Stimulated activated CD4-positive, alpha-beta T cell treated with anti-CD3 and anti-CD28 coated beads, Interleukin-1b, Interleukin-23, amount 100 ng/mL, for 1 hour (primary cell): ENCODE measurements around the gene MCM10.

Experiments
- DNase-seq, 2 donors: peaks; one replicate each; pipeline ENCODE4 v3.0.0-alpha.2; 2020; ENCODE audit warnings: low read depth in 2 of 2

The MCM10 gene

DNA sequence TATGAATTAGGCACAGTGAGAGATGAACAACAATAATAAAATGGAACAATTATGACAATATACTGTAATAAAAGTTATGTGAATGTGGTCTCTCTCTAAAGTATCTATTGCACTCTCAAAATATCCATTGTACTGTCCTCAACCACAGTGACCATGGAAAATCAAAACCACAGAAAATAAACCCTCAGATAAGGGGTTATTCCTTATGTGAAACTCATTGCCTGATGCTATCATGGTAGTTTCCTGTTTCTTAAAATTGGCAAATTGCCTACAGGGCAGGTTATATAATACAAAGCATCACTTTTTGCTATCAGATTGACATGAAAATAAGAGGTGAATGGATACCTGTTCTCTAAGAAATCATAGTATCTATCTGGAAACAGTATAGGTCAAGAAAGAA lies 3.8 kb downstream of the MCM10 start:
- DNase-seq = no peak

DNA sequence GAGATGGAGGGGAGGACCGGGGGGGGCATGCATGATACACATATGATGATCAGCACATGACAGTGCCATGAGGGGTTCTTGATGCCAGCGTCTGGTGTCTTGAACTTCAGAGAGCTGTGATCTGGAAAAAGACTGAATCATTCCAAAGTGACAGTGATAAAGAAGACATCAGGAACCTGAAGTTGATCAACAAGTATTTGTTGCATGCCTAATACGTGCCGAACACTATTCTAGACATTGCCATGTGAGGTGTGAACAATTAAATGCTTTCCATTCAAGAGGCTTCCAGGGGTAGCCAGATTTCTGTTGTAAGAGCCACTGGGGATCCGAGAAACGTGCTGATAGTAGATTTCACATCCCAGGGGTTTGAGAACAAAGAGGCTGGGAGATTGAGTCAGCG lies 6.2 kb downstream of the MCM10 start:
- no peak for DNase-seq

DNA sequence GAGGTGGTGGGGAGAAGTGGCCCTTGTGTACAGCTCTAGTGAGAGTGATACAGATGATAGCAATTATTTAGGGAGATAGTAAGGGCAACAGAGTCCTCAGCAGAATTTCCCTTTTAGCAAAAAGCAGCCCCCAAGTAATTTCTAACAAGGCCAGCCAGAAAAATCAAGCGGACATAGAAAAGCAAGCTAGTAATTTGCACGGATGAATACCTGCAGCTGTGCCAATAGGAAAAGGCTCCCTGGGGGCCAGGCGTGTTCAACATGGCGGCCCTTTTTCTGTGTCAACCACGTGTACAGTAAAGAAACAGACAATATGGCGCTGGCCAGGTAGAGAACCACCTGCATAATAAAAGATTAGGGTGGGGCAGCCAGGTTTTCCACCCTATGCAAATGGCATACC lies 7.4 kb downstream of the MCM10 start:
- no peak for DNase-seq

DNA sequence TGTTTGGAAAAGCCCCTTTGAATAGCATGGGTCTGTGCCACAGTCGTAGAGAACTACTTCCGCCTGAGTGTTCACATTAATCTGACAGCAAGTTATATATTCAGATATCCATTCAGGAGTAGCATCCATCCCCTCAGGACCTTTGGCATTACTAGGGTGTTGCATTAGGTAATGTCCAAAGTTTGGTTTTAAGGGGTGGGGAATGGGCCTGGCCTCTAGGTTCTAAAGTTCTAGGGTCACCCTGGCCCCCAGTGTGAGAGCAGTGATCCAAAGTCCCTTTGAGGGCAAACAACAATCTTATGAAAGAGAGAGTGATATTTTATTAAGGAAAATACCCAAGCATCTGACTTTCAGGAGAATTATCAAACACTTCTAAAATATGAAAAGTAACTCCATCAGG lies 12.3 kb downstream of the MCM10 start:
- DNase-seq = no peak

DNA sequence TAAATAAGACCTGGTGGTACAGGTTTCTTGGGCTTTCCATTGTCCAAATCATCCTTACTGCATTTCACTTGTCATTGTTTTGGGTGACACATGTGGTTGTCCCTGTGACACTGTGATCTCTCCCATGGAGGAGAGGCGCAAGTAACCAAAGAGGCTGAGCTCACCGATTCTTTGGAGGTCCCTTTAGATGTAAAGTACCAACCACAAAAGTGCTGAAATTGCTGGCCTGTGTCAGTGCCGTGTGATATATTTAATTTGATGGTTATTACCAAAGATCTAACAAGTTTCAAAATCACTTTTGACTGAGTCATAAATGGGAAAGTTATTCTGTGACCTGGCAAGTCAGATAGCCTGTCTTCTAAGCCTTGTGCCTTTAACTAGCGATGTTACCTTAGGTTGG lies 19.4 kb downstream of the MCM10 start:
- no peak for DNase-seq

DNA sequence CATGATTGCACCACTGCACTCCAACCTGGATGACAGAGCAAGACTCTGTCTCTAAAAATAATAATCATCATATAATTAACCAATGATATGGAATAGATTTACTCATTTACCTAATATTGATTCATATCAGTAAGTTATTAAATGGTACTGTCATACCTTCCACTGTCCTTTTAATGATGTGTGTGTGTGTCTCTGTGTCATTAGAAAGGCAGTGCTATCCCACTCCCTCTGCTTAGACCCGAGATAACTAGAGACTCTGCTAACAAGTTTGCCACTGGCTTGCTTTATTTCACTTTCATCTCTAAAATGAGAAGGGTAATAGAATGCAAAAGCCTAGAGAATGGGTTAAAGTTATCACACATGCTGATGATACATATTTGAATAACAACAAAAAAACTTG lies 21.1 kb downstream of the MCM10 start:
- no peak for DNase-seq

DNA sequence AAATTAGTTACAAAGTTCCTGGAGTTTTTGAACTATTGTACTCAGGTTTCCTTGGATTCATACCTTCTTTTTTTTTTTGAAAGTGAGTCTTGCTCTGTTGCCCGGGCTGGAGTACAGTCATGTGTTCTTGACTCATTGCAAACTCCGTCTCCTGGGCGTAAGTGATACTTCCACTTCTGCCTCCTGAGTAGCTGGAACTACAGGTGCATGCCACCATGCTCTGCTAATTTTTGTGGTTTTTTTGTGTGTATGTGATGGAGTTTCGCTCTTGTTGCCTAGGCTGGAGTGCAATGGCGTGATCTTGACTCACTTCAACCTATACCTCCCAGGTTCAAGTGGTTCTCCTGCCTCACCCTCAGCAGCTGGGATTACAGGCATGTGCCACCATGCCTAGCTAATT lies 22.3 kb downstream of the MCM10 start:
- DNase-seq = no peak

DNA sequence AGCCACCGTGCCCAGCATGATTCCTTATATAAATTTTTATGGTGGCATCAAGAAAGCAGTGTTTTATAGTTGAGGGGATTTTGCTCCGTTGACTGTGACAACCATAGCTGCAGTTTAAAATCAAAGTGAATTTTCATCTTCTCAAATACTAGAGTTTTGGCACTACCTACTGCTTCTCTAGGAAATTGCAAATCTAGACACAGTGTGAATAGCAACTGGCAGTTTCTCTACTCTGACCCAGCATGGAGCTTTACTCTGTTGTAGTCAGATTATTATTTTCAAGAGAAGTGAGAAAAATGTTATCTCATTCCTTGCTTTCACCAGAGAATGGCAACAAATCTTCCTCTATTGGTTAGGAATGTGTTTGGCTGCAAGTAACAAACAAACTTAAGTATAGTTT lies 22.9 kb downstream of the MCM10 start:
- no peak for DNase-seq

DNA sequence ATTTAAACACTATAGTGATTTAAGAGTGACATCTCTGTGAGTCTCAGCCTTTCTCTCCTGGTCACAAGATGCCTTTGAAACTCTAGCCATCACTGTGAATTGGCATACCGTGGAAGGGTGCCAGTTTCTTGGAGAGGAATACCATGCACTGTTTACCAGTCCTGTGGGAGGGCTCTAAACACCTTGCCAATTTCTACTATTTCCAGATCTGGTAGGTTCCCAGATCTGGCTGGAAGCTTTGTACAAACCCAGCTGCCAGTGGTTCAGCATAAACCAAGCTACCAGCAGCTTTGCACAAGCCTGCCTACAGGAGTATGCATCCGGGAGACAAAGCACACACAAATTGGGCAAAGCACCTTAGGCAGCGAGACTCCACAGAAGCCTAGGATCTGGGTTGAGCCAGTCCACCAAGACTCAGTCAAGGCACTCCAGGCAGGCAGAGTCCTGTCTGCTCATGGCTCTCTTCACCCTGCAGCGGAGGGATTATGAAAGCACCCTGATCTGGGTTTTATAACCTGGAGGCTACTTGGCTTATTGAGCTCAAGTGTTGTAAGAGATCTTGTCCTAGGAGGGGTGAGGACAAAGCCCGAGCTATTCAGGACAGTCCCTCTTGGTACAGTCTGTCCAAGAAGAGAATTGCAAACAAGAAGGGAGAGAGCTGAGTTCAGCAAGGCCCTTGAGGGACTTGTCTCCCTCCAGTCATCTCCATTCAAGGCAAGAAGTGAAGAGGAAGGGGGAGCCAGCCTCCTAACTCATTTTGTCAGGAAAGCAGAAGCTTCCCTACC lies 23.6 kb downstream of the MCM10 start:
- DNase-seq = no peak

DNA sequence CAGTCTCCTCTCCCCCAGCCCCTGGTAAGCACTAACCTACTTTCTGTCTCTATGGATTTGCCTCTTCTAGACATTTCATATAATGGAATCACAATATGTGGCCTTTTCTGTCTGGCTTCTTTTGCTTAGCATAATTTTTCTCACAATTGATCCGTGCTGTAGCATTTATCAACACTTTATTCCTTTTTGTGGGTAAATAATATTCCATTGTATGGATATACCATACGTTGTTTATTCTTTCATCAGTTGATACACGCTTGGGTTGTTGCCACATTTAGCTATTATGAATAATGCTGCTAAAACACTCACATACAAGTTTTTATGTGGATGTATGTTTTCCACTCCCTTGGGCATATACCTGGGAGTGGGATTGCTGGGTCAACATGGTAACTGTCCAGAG lies 25.8 kb downstream of the MCM10 start:
- no peak for DNase-seq

DNA sequence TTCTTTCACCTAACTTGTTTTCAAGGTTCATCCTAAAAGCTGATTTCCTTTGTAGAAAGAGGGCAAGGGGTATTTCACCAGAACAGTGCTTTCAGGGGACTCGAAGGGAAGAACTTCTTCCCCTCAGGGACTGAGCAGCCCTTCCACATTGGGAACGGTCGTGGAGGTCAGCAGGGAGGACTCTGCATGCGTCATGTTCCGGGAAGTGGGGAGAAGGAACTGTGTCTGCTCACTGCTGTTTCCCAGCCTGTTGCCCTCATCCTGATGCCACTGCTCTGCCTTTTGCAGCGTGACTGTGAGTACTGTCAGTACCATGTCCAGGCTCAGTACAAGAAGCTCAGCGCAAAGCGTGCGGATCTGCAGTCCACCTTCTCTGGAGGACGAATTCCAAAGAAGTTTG lies 27.2 kb downstream of the MCM10 start:
- DNase-seq = no peak

DNA sequence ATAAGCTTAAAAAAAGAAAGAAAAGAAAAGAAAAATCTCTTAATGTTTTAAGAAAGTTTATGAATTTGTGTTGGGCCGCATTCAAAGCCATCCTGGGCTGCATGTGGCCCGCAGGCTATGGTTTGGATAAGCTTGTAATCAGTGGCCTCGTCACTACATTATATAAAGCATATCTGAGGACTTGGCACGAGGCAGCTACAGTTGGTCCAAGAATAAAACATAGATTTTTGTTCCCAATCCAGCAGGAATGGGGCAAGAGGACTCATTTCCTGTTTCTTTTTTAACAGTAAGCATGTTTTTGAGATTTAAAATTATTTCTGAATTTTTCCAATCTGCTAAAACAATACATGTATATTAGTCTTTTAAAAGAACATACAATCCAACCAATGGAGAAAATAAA lies 28.6 kb downstream of the MCM10 start:
- DNase-seq = no peak

DNA sequence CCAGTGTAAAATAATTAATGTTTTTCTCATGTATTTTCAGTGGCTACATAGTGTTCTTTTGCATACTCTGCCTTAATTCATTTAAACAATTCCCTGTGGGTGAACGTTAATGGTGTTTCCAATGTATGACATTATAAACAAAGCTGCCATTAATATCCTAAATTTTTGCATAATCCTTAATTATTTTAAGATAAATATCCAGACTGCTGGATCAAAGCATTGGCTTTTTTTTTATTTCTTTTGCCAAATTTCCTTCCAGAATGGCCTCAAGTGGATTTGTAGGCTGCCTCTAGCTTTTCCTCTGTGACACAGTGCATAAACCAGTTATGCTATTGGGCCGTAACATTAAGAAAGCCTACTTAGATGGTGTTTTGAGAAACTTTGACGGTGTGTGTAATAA lies 29.5 kb downstream of the MCM10 start:
- DNase-seq = no peak

DNA sequence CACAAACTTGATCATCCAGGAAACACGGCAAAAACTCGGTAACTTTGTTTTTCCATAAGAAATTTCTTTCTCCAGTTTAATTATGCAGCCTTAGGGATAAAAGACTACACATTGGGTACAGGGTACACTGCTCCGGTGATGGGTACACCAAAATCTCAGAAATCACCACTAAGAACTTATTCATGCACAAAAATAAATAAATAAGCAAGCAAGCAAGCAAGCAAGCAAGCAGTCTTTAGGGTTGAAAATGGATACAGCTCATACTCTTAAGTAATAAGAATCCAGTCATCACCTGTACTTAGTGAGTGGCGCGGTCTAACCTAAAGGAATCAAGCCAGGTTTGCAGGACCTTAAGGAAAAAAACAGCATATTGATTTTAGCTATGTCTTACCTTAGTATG lies 30.0 kb downstream of the MCM10 start:
- no peak for DNase-seq

DNA sequence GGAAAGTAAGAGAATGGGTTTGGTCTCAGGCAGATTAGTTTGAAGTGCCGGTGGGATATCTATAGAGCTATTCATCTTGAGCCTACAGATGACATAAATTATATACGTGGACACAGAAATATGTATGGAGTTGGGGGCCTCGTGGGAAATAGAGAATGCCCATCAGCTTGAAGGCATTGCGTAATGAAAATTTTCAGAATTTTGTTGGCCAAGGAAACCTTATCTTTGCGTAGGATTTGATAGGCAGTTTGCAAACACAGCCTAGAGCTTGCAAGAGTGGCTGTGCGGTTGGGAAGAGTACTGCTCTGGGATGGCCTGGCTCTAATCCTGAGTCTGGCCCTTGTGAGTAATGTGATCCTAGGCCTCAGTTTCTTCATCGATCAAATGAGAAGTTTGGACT lies 32.3 kb downstream of the MCM10 start:
- DNase-seq = no peak

DNA sequence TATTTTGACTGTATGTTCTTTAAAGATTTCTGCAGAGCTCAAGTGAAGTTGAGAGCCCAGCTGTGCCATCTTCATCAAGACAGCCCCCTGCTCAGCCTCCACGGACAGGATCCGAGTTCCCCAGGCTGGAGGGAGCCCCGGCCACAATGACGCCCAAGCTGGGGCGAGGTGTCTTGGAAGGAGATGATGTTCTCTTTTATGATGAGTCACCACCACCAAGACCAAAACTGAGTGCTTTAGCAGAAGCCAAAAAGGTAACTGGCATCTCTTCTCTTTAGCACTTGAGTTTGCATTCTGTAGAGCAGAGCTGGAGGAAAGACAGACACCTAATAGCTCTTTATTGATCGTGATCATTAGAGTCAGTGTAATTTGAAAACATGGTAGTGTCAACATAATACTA lies 33.7 kb downstream of the MCM10 start:
- DNase-seq = no peak

DNA sequence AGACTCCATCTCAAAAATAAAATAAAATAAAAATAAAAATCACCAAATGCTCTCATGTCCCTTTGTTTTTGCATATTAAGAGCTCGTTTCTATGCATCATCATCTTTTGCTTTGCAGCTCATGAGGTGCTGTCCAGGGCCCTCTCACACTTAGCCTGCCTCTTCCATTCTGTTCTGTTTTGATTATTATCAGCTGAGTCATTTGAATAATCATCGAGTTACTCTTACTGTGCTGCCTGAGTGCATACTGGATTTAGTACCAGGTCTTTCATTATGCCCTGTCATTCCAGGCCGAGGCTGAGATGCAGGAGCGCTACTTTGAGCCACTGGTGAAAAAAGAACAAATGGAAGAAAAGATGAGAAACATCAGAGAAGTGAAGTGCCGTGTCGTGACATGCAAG lies 39.8 kb downstream of the MCM10 start:
- DNase-seq = no peak

DNA sequence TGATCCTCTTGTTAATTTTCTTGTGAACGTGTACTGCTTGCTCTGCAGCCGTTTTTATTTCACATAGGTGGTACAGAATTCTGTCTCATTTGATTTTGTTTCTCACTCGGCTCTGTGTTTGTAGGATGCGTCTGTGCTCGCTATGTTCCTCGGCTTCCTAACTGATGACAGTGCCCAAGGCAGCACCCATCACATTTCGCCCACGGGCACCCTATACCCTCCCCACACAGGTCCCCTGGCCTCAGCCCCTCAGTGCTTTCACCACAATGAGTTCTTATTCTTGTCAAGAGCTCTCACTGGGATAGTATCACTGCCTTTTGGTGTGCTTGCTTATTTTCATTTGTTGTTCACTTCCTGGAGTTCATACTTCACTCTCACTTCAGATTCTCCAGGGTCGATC lies 44.7 kb downstream of the MCM10 start:
- no peak for DNase-seq

DNA sequence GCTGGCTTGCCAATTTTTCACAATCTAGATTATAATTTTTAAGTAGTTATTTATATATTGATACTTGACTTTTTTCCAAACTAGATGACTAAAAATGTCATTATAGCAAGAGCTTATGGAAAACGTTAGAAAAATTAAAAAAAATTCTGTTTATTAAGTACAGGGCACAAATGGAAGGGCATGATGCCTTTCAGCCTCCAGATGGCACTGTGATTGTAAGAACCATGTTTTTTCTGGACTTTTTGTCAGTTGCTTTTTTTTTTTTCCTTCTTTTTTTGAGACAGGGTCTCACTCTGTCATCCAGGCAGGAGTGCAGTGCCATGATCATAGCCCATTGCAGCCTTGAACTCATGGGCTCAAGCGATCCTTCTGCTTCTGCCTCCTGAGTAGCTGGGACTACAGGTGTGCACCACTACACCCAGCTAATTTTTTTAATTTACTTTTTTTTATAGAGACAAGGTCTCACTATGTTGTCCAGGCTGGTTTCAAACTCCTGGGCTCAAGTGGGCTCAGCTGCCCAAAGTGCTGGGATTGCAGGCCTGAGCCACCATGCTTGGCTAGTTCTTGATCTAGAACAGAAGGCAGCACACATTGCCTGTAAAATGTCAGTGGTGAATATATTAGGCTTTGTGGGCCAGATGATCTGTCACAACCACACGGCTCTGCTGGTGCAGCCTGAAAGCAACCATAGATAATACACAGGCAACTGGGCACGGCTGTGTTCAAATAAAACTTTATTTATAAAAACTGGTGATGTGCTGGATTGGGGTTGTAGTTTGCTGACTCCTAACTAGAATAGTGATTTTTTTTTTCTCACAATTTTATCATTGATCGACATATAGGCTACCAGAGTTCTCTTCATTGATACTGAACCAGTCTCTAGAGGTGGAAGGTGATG lies 45.4 kb downstream of the MCM10 start:
- DNase-seq = no peak

DNA sequence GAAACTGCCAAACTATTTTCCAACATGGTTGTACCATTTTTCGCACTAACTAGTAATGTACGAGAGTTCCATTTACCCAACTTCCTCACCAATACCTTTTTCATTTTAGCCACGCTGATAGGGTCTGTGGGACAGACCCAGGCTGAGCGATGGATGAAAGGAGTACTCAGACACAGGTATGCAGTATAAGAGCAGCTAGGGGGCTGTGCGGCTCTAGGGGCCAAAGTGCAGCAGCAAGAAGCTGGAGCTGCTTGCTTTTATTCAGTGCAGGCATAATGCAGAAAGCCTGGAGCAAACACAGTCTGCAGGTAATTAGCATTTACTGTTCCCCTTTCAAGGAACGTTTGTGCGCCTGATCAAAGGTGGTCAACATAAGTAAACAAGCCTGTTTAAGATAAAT lies 51.8 kb downstream of the MCM10 start:
- DNase-seq = no peak

DNA sequence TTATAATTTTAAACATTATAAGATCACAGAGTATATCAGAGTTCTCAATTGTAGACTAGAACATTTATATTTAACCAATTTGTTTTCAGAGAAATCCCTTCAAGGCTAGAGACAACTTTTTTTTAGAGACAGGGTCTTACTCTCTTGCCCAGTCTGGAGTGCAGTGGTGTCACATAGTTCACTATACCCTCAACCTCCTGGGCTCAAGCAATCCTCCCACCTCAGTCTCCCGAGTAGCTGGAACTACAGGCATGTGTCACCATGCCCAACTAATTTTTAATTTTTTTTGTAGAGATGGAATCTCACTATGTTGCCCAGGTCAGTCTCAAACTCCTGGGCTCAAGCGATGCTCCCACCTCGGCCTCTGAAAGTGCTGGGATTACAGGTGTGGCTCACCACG lies 57.5 kb downstream of the MCM10 start:
- no peak for DNase-seq

DNA sequence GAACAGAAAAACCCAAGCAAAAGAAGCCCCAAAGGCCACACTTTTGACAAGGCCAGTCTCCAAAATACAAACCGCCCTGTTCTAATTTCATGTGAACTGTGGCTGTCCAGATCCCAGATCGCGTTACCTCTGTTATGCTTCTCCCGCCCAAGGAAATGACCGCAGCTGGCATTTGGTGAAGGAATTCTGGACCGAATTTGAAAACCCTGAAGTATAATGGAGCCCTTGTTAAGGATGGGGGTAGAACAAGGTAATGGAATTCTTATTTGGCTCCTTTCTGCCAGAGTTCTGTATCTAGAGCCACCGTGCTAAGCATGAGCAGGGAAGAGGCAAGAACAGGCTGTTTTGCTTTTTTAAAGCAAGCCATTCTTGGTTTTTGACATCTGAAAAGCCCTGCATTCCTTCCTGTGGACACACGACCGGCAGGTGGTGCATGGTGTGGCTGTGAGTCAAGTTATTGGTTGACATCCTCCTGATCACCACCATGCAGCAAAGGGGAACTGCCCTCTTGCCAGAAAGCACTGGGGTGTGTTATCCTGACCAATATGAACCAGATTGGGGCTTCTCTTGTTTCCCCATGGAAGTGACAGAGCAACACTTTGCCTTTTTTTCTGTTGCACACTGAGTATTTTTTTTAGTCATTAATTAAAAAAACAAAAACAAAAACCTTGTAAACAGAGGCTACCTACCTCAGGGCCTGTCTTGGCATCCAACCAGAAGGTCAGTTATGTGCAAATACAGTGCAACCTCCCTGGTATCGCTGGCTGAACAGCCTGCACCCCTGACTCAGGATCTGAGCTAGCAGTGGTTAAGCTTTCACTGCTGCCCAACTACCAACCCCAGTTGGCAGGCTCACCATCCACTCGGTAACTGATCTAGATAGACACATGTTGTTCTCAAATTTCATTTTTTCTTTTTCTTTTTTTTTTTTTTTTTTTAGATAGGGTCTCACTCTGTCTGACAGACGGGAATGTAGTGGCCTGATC lies 58.6 kb downstream of the MCM10 start:
- no peak for DNase-seq
